GM10266 (cell line): ENCODE measurements around the gene MYH7.

Experiments
- DNase-seq: peaks from one replicate; pipeline ENCODE4 v3.0.0; 2012; ENCODE audit errors: extremely low spot score
- CTCF ChIP-seq: IDR thresholded peaks from 2 replicates; pipeline ENCODE4 v1.5.1; 2012; ENCODE audit warnings: mild to moderate bottlenecking, low read depth; ENCODE audit not compliant: control insufficient read depth, insufficient read depth; ENCODE audit errors: missing control alignments

The MYH7 gene

GRCh38 chr14:23377198-23377550, 58.3 kb downstream of the MYH7 start:
- no peak for DNase-seq
- TF ChIP-seq CTCF: no peak

GRCh38 chr14:23376482-23377197, 58.8 kb downstream of the MYH7 start, which contains the start of gene CMTM5:
CMTM5 (plus strand) TSS chr14:23377046; CDS start chr14:23377252, 206 bp downstream.
- DNase-seq: no peak
- TF ChIP-seq CTCF: no peak

GRCh38 chr14:23375527-23376251, 59.8 kb downstream of the MYH7 start:
- no peak for DNase-seq
- TF ChIP-seq CTCF: no peak

GRCh38 chr14:23373041-23373440, 62.4 kb downstream of the MYH7 start:
- no peak for TF ChIP-seq CTCF
- DNase-seq: no peak

GRCh38 chr14:23372509-23372908, 63.0 kb downstream of the MYH7 start, which contains the start of gene IL25:
IL25 (plus strand) TSS chr14:23372809.
- no peak for DNase-seq

GRCh38 chr14:23371865-23372264, 63.6 kb downstream of the MYH7 start:
- TF ChIP-seq CTCF: no peak
- DNase-seq: no peak

More at GRCh38 chr14:23372509-23372908, 63.0 kb downstream of the MYH7 start, which contains the start of gene IL25:
- no peak for TF ChIP-seq CTCF

- TF ChIP-seq CTCF: no peak
- DNase-seq: no peak
Measured at GRCh38 chr14:23370221-23370620, 65.2 kb downstream of the MYH7 start.
